Stimulated activated CD4-positive, alpha-beta T cell treated with anti-CD3 and anti-CD28 coated beads, Interleukin-1b, Interleukin-23, amount 100 ng/mL, for 48 hours (primary cell): ENCODE data around the gene B4GALNT2.
"Not testable (repeated sequence)": the region's sequence is repeated elsewhere in the genome, so short reads cannot be mapped to it uniquely, and the experiment has no call there.

ENCODE experiments used
- DNase-seq: peaks from one replicate; pipeline ENCODE4 v3.0.0-alpha.2; 2020

The B4GALNT2 gene

DNA sequence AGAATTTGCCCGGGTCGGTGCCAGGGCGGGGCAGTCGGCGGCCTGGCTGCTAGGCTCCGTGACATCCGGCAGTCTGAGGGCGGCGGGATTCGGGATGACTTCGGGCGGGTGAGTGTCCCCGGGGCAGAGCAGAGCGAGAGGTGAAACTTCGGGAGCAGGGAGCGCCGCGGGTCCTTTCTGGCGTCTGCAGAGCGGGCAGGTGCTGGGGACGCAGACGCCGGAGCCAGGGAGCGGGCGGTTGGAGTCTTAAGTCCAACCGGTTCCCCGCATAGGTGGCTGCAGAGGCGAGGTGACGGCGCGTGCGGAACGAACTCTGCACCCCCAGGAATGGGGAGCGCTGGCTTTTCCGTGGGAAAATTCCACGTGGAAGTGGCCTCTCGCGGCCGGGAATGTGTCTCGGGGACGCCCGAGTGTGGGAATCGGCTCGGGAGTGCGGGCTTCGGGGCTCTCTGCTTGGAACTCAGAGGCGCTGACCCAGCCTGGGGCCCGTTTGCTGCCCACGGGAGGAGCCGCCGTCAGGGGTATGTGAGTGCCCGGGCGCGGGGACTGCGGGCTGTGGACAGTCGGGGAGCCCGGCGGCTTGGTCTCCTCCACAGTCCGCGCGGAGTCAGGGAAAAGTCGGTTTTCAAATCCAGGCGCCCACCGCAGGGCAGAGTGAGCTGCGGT lies at the start of gene B4GALNT2:
Gene B4GALNT2 (plus strand): TSS at position 71 of the 666 bp plus-strand sequence. CDS start 24 bp downstream, at position 95.
- DNase-seq, result peak; percentile 7

DNA sequence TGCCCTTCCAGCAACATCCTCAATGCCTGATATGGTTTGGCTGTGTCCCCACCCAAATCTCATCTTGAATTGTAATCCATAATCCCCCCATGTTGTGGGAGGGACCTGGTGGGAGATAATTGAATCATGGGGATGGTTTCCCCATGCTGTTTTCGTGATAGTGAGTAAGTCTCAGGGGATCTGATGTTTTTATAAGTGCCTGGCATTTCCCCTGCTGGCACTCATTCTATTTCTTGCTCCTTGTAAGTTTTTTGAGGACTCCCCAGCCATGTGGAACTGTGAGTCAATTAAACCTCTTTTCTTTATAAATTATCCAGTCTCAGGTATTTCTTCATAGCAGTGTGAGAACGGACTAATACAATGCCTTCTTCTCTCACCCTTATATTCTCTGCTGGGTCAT lies 47.5 kb upstream of the B4GALNT2 start:
- not testable (repeated sequence) for DNase-seq

DNA sequence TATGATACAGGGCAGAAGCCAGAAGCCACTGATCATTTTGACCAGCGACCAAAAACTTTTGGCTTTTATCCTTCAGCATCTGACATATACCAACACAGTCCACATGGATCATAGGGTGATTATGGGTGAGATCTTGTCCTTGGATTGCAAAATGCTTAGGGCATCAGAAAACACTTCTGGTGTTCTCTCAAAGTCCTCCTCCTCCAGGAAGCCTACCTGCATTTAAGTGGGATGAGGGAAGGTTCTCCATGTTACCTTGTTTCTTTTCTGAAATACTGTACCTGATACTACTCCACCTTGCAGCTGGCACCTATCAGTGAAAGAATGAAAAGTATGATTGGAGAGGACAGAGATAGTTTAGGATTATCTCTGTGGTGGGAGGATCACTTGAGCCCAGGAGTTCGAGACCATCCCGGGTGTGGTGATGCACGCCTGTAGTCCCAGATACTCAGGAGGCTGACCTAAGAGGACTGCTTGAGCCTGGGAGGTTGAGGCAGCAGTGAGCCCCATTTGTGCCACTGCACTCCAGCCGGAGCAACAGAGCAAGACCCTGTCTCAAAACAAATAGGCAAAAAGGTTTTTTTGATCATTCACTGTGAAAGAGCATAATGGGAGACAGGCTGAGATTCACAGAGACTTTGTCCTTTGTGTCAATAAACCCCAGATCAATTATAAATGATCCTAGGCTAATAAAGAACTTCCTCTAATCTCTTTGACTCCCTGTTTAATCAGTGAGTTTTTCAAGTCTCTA lies 46.8 kb upstream of the B4GALNT2 start:
- no peak for DNase-seq

DNA sequence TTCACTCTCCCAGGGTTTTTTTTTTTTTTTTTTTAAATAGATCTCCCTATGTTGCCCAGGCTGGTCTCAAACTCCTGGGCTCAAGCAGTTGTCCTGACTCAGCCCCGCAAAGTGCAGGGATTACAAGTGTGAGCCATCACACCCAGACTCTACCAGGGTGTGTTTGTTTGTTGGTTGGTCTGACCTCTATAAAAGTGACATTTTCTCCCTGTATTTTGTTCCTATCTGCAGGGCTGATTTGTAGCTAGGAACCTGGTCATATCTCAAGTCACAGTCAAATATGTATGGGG lies 46.3 kb upstream of the B4GALNT2 start:
- no peak for DNase-seq

- no peak for DNase-seq
Measured at GRCh38 chr17:49086649-49087048, 45.9 kb upstream of the B4GALNT2 start.

DNA sequence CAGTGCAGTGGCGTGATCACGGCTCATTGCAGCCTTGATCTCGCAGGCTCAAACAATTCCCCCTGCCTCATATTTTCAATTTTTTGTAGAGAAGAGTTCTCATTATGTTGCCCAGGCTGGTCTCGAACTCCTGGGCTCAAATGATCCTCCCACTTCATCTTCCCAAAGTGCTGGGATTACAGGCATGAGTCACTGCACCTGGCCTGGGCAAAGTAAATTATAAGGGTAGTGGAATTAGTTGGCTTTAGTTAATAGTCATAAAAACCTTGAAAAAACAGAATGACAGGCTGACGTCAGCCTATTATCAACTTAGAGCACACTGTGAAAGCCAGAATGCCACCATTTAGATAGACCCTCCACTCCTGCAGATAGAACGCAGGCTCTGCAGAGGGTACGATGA lies 43.5 kb upstream of the B4GALNT2 start:
- no peak for DNase-seq

GRCh38 chr17:49090878-49091594 lies 41.5 kb upstream of the B4GALNT2 start:
- DNase-seq, result no peak

DNA sequence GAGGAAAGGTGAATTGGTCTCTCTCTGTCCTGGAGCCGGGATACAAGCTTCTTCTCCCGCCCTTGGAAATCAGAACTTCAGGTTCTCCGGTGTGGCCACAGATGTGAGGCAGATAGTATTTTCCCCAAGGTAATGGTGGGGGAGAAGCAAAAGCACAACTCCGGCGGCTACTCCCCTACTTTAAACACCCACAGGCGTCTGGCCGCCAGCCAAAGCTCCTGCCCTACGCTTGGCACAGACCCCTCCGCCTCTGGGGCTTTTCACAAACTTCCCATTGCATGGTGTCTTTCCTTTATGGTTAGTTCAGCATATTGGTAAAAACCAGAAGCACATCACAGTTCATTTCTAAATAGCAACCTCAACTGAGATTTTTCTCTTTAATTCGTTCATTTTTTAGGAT lies 39.4 kb upstream of the B4GALNT2 start:
- DNase-seq, result no peak

DNA sequence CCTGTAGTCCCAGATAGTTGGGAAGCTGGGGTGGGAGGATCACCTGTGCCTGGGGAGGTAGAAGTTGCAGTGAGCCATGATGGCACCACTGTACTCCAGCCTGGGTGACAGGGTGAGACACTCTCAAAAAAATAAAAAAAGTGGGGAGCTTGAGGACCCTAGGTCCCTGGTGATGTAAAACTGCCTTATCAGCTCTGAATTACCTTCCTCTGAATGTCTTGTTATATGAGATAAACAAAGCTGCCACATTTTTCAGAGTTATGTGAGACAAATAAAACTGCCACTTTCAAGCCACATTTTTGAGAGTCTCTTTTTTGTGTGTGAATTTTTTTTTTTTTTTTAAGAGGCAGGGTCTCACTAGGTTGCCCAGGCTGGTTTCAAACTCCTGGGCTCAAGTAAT lies 32.0 kb upstream of the B4GALNT2 start:
- no peak for DNase-seq

- no peak for DNase-seq
Measured at GRCh38 chr17:49101054-49101534, 31.5 kb upstream of the B4GALNT2 start.

DNA sequence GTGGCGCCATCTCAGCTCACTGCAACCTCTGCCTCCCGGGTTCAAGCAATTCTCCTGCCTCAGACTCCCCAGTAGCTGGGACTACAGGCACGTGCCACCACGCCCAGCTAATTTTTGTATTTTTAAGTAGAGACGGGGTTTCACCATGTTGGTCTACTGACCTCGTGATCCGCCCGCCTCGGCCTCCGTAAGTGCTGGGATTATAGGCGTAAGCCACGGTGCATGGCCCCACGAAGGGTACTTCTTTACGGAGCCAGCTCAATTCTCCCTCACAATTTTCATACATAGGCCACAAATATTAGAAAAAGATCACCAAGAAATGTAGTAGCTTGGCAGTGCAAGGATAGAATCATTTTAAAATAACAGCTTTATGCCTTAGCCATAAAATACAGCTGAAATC lies 29.2 kb upstream of the B4GALNT2 start:
- DNase-seq, result not testable (repeated sequence)

DNA sequence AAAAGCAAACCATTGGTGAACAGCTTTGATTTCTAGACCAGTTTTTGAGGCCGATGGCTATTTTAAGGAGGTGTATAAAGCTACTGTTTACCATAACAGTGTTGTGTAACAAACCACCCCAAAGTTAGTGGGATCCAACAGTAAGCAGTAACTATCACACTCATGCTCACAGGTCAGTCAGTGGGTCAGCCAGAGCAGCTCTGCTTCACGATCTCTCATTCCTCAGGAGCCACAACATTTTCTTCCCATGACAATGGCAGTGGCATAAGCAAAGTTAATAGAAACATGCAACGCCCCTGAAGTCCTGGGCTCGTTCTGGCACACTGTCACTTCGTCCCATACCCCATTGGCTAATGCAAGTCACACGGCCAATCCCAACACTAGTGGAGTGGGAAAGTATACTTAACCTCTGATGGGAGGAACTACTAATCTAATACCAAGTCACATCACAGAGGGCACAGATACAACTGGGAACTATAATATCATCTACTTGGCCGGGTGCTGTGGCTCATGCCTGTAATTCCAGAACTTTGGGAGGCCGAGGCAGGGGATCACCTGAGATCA lies 28.0 kb upstream of the B4GALNT2 start:
- DNase-seq, result no peak

DNA sequence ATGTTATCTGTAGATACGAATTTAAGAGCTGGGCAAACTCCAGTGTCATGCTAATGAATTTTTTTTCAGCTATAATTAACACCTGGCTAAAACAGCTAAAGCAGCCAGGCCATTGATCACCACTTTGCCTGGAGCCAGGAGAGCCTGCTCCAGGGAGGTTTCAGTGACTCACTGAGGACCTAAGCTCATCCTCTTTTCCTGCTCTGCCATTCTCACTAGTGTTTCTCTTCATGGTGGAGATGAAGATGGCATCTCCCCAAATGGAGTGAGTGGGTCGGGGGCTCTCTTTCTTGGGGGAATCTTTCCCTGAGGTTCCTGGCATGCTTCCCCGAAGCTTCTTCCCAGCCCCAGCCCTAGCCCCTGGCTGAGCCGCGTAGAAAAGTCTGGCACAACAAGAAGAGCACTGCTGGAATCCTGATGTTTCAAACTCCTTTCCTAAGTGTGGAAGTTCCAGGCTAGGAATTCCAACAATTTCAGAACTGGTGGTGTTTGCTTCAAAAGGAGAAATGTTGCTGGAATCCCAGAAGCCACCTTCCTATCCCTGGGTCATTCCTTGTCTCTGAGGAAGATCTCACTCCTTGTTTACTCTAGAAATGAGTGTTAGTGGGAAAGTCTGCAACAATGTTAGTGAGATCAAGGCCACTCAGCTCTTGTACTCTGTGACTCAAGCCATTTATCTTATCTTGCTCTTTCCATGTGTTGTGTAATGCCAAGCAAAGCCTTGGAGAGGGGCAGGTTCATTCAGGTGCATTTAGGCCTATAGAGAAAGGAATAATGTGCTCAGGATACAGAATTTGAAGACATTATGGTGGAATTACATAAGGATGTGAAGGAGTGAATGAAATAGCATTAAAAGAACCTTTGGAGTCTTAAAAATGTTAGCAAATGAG lies 26.0 kb upstream of the B4GALNT2 start:
- DNase-seq, result no peak

- no peak for DNase-seq
Measured at GRCh38 chr17:49107211-49107557, 25.4 kb upstream of the B4GALNT2 start.

GRCh38 chr17:49108318-49108717 lies 24.3 kb upstream of the B4GALNT2 start:
- DNase-seq, result no peak

GRCh38 chr17:49110509-49110908 lies 22.1 kb upstream of the B4GALNT2 start:
- DNase-seq, result no peak

- DNase-seq, result no peak
Measured at GRCh38 chr17:49111934-49112333, 20.6 kb upstream of the B4GALNT2 start.

DNA sequence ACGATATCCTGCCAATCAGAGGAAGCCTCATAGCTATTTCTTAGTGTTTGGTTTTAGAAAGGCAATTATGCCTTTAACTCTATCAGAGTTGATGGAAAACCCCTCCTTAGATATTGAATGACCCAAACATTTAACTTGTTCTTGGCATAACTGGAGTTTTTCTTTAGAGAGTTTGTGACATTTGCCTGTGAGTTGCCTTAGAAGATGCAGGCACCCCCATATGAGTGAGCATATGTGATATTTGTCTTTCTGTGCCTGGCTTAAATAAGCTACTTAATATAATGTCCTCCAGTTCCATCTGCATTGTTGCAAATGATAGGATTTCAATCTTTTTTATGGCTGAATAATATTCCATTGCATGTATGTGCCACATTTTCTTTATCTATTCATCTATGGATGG lies 19.6 kb upstream of the B4GALNT2 start:
- DNase-seq, result no peak

DNA sequence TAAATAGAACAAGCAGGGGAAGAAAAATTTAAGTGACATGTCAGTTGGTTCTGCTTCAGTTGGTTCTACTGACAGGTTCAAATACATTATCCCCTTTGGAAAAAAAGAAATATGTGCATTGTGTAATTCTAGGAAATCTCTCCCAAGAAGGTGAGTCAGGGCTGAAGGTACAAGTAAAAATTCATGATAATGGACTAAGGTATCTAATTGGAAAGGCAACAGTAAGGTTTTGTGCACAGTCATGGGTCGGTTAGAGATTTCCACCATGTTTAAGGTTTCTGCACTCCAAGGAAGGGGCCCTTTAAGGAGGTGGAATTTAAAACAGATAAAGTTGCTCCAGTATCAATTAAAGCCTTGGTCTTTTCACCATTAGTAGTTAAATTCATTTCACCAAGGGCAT lies 17.9 kb upstream of the B4GALNT2 start:
- DNase-seq, result no peak

DNA sequence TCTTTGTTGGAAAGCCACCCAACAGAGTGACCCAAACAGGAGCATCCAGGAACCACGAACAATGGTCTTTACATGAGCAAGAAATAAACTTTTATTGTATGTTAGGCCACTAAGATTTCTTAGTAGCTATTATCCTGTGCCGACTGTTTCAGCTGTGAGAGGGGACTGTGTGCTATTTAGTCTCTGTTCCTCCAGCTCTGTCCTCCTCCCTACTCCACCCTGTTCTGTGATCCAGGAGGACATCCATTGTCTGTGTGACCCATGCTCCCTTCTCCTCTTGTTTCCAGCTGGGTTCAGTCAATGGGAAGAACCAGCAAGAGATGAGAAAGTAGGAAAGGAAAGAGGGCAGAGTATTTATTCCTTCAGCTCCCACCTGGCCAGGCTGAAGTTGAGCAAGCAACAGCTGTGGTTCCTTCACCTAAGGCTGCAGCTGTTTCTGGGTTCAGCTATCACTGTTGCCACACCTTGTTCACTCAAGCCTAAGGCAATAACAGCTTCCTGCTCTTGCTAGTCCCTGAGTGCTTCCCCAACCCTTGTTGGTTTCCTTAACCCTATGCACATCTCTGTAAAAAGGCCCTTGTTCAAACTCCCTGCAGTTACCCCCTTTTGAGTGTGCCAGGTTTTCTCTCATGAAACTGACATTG lies 14.9 kb upstream of the B4GALNT2 start:
- DNase-seq, result no peak

GRCh38 chr17:49120166-49120565 lies 12.4 kb upstream of the B4GALNT2 start:
- DNase-seq, result no peak

- no peak for DNase-seq
Measured at GRCh38 chr17:49121696-49122292, 10.8 kb upstream of the B4GALNT2 start.
